H1 (cell line): ENCODE measurements around the gene DUSP2. TPM values are rescaled to one million over a fixed set of nuclear protein-coding genes. Genes with fewer than 3 reads are reported as not detected.

Source experiments
- CTCF ChIA-PET: fragments of 300-600 bp; sonication (Branson Sonifier 250); formaldehyde crosslinking; loops from one replicate; lab custom pipeline; 2021; ENCODE audit not compliant: partially characterized antibody; lab: Charles Lee
- POLR2A ChIA-PET: fragments of 300-600 bp; sonication (Branson Sonifier 250); formaldehyde crosslinking; loops from one replicate; lab custom pipeline; 2021; ENCODE audit warnings: inconsistent platforms; ENCODE audit not compliant: partially characterized antibody; lab: Charles Lee
- DNase-seq, 2 experiments: peaks; one replicate each; pipeline versions ENCODE4 v3.0.0 to v3.0.0-alpha.2; 2010 to 2022; ENCODE audit warnings: low spot score in 2 of 2, low read depth in 1 of 2, mixed read lengths in 1 of 2
- FAIRE-seq: peaks from 2 replicates; lab custom pipeline; 2011; peaks lifted over from hg19 to GRCh38; lab: Jason Lieb, UNC
- H2AFZ ChIP-seq: 2 replicates; pipeline ENCODE4 v1.8.1; 2012; ENCODE audit warnings: low read length, inconsistent platforms
- H2AK5ac ChIP-seq: 2 replicates; pipeline ENCODE4 v1.6.1; 2013; ENCODE audit warnings: low read depth, low read length
- H2BK120ac ChIP-seq: replicated peaks from 2 replicates; pipeline ENCODE3; 2013; ENCODE audit warnings: low read depth, low read length, inconsistent platforms
- H2BK12ac ChIP-seq: 2 replicates; pipeline ENCODE4 v1.6.1; 2013; ENCODE audit warnings: low read depth, low read length
- H2BK15ac ChIP-seq: 2 replicates; pipeline ENCODE4 v1.6.1; 2013; ENCODE audit warnings: low read length
- H2BK20ac ChIP-seq: 2 replicates; pipeline ENCODE4 v1.6.1; 2013; ENCODE audit warnings: low read length
- H2BK5ac ChIP-seq: 2 replicates; pipeline ENCODE4 v1.6.1; 2013; ENCODE audit warnings: low read depth, low read length
- H3K14ac ChIP-seq: 2 replicates; pipeline ENCODE4 v1.6.1; 2013; ENCODE audit warnings: inconsistent platforms; ENCODE audit not compliant: insufficient read length
- H3K18ac ChIP-seq: 2 replicates; pipeline ENCODE4 v1.6.1; 2013; ENCODE audit warnings: low read length; ENCODE audit errors: extremely low read depth
- H3K23ac ChIP-seq: 2 replicates; pipeline ENCODE4 v1.6.1; 2013; ENCODE audit warnings: inconsistent platforms; ENCODE audit not compliant: insufficient read length
- H3K23me2 ChIP-seq: 2 replicates; pipeline ENCODE4 v1.6.1; 2013; ENCODE audit warnings: low read depth, low read length
- H3K27ac ChIP-seq: 2 replicates; pipeline ENCODE4 v1.6.1; 2011; ENCODE audit warnings: low read depth, low read length, inconsistent platforms
- H3K27me3 ChIP-seq, 4 experiments: replicated peaks in 1 of 4; 1 replicate in 1 of 4; 2 replicates in 3 of 4; pipeline versions ENCODE4 v1.6.1 to v1.8.1; 2011 to 2013; ENCODE audit warnings: low read length in 3 of 4, mild to moderate bottlenecking in 3 of 4, inconsistent platforms in 2 of 4, mixed read lengths in 2 of 4, moderate library complexity in 1 of 4; ENCODE audit not compliant: control insufficient read depth in 3 of 4, insufficient read depth in 3 of 4; ENCODE audit errors: extremely low read depth in 1 of 4
- H3K36me3 ChIP-seq, 4 experiments: 2 replicates each; pipeline versions ENCODE4 v1.6.1 to v1.8.1; 2011 to 2013; ENCODE audit warnings: mild to moderate bottlenecking in 4 of 4, low read length in 3 of 4, moderate library complexity in 2 of 4, control low read depth in 1 of 4, inconsistent platforms in 1 of 4; ENCODE audit not compliant: insufficient read depth in 4 of 4, control insufficient read depth in 2 of 4
- H3K4ac ChIP-seq: replicated peaks from 2 replicates; pipeline ENCODE3; 2013; ENCODE audit warnings: low read length, low read depth, mixed read lengths, inconsistent platforms; ENCODE audit not compliant: insufficient read length
- H3K4me1 ChIP-seq, 4 experiments: replicated peaks in 1 of 4; 1 replicate in 1 of 4; 2 replicates in 3 of 4; pipeline versions ENCODE4 v1.6.1 to v1.8.1; 2011 to 2013; ENCODE audit warnings: low read length in 3 of 4, inconsistent platforms in 2 of 4, mixed read lengths in 1 of 4; ENCODE audit not compliant: insufficient read depth in 4 of 4, control insufficient read depth in 3 of 4
- H3K4me2 ChIP-seq, 2 experiments: 2 replicates each; pipeline versions ENCODE4 v1.6.1 to v1.8.1; 2011 to 2013; ENCODE audit warnings: low read depth in 2 of 2, low read length in 2 of 2, control low read depth in 1 of 2, inconsistent platforms in 1 of 2, mild to moderate bottlenecking in 1 of 2; ENCODE audit not compliant: insufficient read depth in 1 of 2
- H3K4me3 ChIP-seq, 4 experiments: fragments of 200-600, 300-600 bp in 1 of 4; sonication (generic), shearing (Covaris generic), sonication (Bioruptor Twin) in 1 of 4; 2 replicates each; pipeline versions ENCODE4 v1.5.1 to v1.8.1; 2011 to 2016; ENCODE audit warnings: low read length in 4 of 4, low read depth in 3 of 4, control low read depth in 2 of 4, inconsistent platforms in 2 of 4, mild to moderate bottlenecking in 2 of 4, mixed read lengths in 1 of 4, moderate library complexity in 1 of 4; ENCODE audit not compliant: insufficient read depth in 2 of 4; ENCODE audit errors: extremely low read depth in 1 of 4
- H3K56ac ChIP-seq: replicated peaks from 2 replicates; pipeline ENCODE3; 2013; ENCODE audit warnings: low read depth, mild to moderate bottlenecking, mixed read lengths, low read length, inconsistent platforms; ENCODE audit not compliant: insufficient read length
- H3K79me1 ChIP-seq: 2 replicates; pipeline ENCODE4 v1.6.1; 2013; ENCODE audit warnings: low read depth, low read length, control low read depth
- H3K79me2 ChIP-seq, 2 experiments: 2 replicates each; pipeline versions ENCODE4 v1.6.1 to v1.8.1; 2012 to 2013; ENCODE audit warnings: low read length in 2 of 2, mild to moderate bottlenecking in 2 of 2, inconsistent platforms in 1 of 2; ENCODE audit not compliant: insufficient read depth in 2 of 2, control insufficient read depth in 1 of 2
- H3K9ac ChIP-seq, 4 experiments: replicated peaks in 1 of 4; 1 replicate in 1 of 4; 2 replicates in 3 of 4; pipeline versions ENCODE4 v1.6.1 to v1.8.1; 2011 to 2013; ENCODE audit warnings: low read depth in 3 of 4, low read length in 3 of 4, control low read depth in 2 of 4, mild to moderate bottlenecking in 2 of 4, moderate library complexity in 2 of 4, inconsistent platforms in 1 of 4; ENCODE audit errors: extremely low read depth in 1 of 4
- H3K9me3 ChIP-seq, 2 experiments: 2 replicates each; pipeline versions ENCODE4 v1.6.1 to v1.8.1; 2012 to 2013; ENCODE audit warnings: mild to moderate bottlenecking in 2 of 2, moderate library complexity in 2 of 2, control low read depth in 1 of 2, inconsistent platforms in 1 of 2, low read depth in 1 of 2, low read length in 1 of 2, mixed read lengths in 1 of 2; ENCODE audit not compliant: insufficient read depth in 2 of 2
- H4K20me1 ChIP-seq, 2 experiments: replicated peaks in 1 of 2; 2 replicates each; pipeline versions ENCODE3 to v1.8.1; 2011 to 2013; ENCODE audit warnings: inconsistent platforms in 2 of 2, low read length in 2 of 2, mild to moderate bottlenecking in 1 of 2; ENCODE audit not compliant: insufficient read depth in 2 of 2, control insufficient read depth in 1 of 2
- H4K5ac ChIP-seq: 2 replicates; pipeline ENCODE4 v1.6.1; 2013; ENCODE audit warnings: low read length, low read depth, mixed read lengths, inconsistent platforms; ENCODE audit not compliant: insufficient read length
- H4K8ac ChIP-seq: 2 replicates; pipeline ENCODE4 v1.8.0; 2013; ENCODE audit warnings: mild to moderate bottlenecking, moderate library complexity, low read length, inconsistent platforms; ENCODE audit not compliant: insufficient read depth; ENCODE audit errors: extremely low read depth
- H4K91ac ChIP-seq: replicated peaks from 2 replicates; pipeline ENCODE3; 2013; ENCODE audit warnings: low read length, mixed read lengths, inconsistent platforms; ENCODE audit not compliant: insufficient read length
- RNF2 ChIP-seq: fragments of 200-900, 300-1000 bp; sonication (generic); IDR thresholded peaks from 2 replicates; pipeline ENCODE4 v1.7.1; 2016; ENCODE audit warnings: borderline replicate concordance, low read depth, mild to moderate bottlenecking, antibody characterized with exemption, low read length; ENCODE audit not compliant: poor library complexity, severe bottlenecking; ENCODE audit errors: missing control alignments
- WGBS, 2 experiments: shearing (Covaris generic) in 1 of 2; methylation state at CpG; one replicate each; pipeline versions ENCODE4 v1.1.6 to v1.1.7; 2013 to 2015; ENCODE audit warnings: low lambda C conversion rate in 2 of 2, mixed read lengths in 2 of 2, inconsistent platforms in 1 of 2, low coverage in 1 of 2, missing lambda C conversion rate in 1 of 2; ENCODE audit not compliant: insufficient replicate concordance in 2 of 2, insufficient coverage in 1 of 2, insufficient read length in 1 of 2; ENCODE audit errors: extremely low coverage in 1 of 2, missing lambda C conversion rate in 1 of 2; 5-methylcytosine and 5-hydroxymethylcytosine counted together
- long read RNA-seq, 2 experiments: library from RNA in 1 of 2; library from capped mRNA in 1 of 2; stranded (forward); transcript quantifications; one replicate each; pipeline ENCODE4 v2.0.0, GENCODE V29; 2021; ENCODE audit warnings: inconsistent platforms in 1 of 2
- polyA minus RNA-seq, 3 experiments: library from RNA; depleted of rRNA, polyadenylated mRNA; stranded (reverse); fragments of >200 nt; gene quantifications; 1 replicate in 2 of 3; 2 replicates in 1 of 3; pipeline ENCODE4 v1.2.3, GENCODE V29; 2011
- polyA plus RNA-seq, 7 experiments: library from polyadenylated mRNA; depleted of rRNA in 3 of 7; stranded (reverse) in 5 of 7; unstranded in 2 of 7; fragments of >200 nt in 5 of 7; fragments of 200-250 nt in 2 of 7; gene quantifications; 1 replicate in 5 of 7; 2 replicates in 1 of 7; 4 replicates in 1 of 7; pipeline versions ENCODE4 v1.2.1 to v1.2.3, GENCODE V29; 2011 to 2013; ENCODE audit warnings: missing spikeins in 2 of 7, mixed read lengths in 2 of 7
- total RNA-seq: library from RNA; stranded (reverse); fragmentation: NEBNext Ultra II Directional; extraction: Animal tissue kit (Norgen Biotek cat#: 25700); gene quantifications from 2 replicates; pipeline ENCODE4 v1.2.1, GENCODE V29; 2021
- TF ChIP-seq, protein P1 (sequence below), 3 experiments: IDR thresholded peaks; 1 replicate in 2 of 3; 2 replicates in 1 of 3; pipeline versions ENCODE4 v1.5.1 to v1.6.1; 2011; ENCODE audit warnings: low read length in 3 of 3, mild to moderate bottlenecking in 3 of 3, inconsistent platforms in 2 of 3, low read depth in 1 of 3, moderate library complexity in 1 of 3; ENCODE audit not compliant: insufficient read depth in 1 of 3; ENCODE audit errors: control extremely low read depth in 1 of 3

The DUSP2 gene, protein sequence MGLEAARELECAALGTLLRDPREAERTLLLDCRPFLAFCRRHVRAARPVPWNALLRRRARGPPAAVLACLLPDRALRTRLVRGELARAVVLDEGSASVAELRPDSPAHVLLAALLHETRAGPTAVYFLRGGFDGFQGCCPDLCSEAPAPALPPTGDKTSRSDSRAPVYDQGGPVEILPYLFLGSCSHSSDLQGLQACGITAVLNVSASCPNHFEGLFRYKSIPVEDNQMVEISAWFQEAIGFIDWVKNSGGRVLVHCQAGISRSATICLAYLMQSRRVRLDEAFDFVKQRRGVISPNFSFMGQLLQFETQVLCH
- total RNA-seq (8.7 and 10.1 TPM in 2 replicates), polyA plus RNA-seq (2011; rRNA removed) (10.4 and 11.7 TPM in 2 replicates), polyA minus RNA-seq (2011; rRNA and poly(A)+ RNA removed) (5.5 and 5.9 TPM in 2 replicates)
- 8.4 TPM for polyA plus RNA-seq (2011; cell fraction: cytosol; rRNA removed)
- polyA plus RNA-seq (2011; cell fraction: nucleus; rRNA removed), result 21.7 TPM
- 5.9 to 8.2 TPM (median 7.6 TPM) in 4 replicates for polyA plus RNA-seq (2012, experiment 1 of 2)
- 9.0 TPM for polyA plus RNA-seq (2012, experiment 2 of 2)
- polyA plus RNA-seq (2013, experiment 1 of 2), result 3.6 TPM
- 3.2 TPM for polyA plus RNA-seq (2013, experiment 2 of 2)
- polyA minus RNA-seq (2011; cell fraction: cytosol; rRNA and poly(A)+ RNA removed), result 5.7 TPM
- polyA minus RNA-seq (2011; cell fraction: nucleus; rRNA and poly(A)+ RNA removed), result 26.8 TPM
- long read RNA-seq, experiment 1, transcript DUSP2-201 (4 exons, 1,688 nt), result major isoform, 13 of 20 reads
- long read RNA-seq, experiment 1, partial matches to known transcripts, result 2 of 20 reads
- long read RNA-seq, experiment 1, other reads (novel, unspliced or antisense), result 2 of 20 reads
- long read RNA-seq, experiment 2, result 0 reads

DNA sequence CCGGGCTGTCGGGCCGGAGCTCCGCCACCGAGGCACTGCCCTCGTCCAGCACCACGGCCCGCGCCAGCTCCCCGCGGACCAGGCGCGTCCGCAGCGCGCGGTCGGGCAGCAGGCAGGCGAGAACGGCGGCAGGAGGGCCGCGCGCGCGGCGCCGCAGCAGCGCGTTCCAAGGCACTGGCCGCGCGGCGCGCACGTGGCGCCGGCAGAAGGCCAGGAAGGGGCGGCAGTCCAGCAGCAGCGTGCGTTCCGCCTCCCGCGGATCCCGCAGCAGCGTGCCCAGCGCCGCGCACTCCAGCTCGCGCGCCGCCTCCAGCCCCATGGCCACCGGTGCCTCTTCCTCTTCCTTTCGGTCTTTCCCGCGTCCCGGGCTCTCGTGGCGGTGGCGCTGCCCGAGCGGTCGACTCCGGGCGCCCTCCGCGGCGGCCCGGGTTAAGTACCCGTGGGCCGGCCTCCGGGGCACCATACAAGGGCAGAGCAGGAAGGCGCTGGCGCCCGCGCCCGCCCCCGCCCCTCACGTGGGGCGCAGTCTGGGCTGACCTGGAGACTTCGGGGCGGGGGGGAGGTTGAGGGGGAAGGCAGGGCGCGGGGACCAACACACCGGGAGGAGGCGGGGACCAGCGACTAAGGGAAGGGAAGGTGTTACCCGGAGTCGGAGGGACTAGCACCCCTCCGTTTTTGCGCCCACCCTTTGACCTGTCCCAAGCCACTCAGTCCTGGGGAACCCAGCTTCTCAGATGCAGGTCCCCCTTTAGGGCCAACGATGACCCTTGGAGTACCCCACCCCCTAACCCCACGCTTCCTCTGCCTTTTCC is at the start of gene DUSP2:
TSS of gene DUSP2 (minus strand) at position 405 of the 812 bp plus-strand sequence. CDS start at position 319, 86 bp downstream.
- Histone ChIP-seq H2BK5ac (peak within 1 kb of the TSS; percentile 44; the same call in 1 of the 2 replicates), H4K5ac (no peak within 1 kb of the TSS), H3K9me3 (no peaks in the 10 kb centered on the region), H2BK12ac (peak within 1 kb of the TSS; percentile 92; the same call in 1 of the 2 replicates), H3K14ac (no peak within 1 kb of the TSS), H2BK20ac (peak within 1 kb of the TSS; percentile 72; the same call in 1 of the 2 replicates), H3K4me2 (peak within 1 kb of the TSS; percentile 66 to 89), H3K27ac (no peak within 1 kb of the TSS), H3K4ac (peak within 1 kb of the TSS; percentile 83), H2AK5ac (no peak within 1 kb of the TSS), H3K18ac (peak within 1 kb of the TSS; percentile 87), H2BK15ac (peak within 1 kb of the TSS; percentile 90; the same call in 1 of the 2 replicates), H4K91ac (peak within 1 kb of the TSS; percentile 73), H3K36me3 (no peaks in the 10 kb centered on the region), H2BK120ac (no peak within 1 kb of the TSS), H3K27me3 (peaks cover 4 to 30% (median 20%) of the 10 kb centered on the region in 4 experiments; a peak in 6 of 7 replicates), H4K20me1 (no peaks in the 10 kb centered on the region), H3K79me2 (no peaks in the 10 kb centered on the region), H3K56ac (peak within 1 kb of the TSS; percentile 16), H3K23me2 (peaks cover 7% of the 10 kb centered on the region), H3K79me1 (no peaks in the 10 kb centered on the region), H3K23ac (no peak within 1 kb of the TSS), H2AFZ (no peak within 1 kb of the TSS; the same call in 1 of the 2 replicates), H4K8ac (peak within 1 kb of the TSS; percentile 95), H3K4me3 (peak within 1 kb of the TSS; percentile 38 to 69 (median 41)), H3K9ac (peak within 1 kb of the TSS; percentile 30 to 88 (median 54); a peak in 5 of 7 replicates), H3K4me1 (peaks cover 0 to 42% (median 30%) of the 10 kb centered on the region in 4 experiments; a peak in 6 of 7 replicates)
- 6% methylated on average over 27 of the region's 94 CpGs; no CpG with 5 or more reads in 1 of the 2 experiments for WGBS, 2 experiments
- ChIA-PET POLR2A (interaction anchor here (1.0 to 2.0 kb wide), 9 partner anchors 10 to 63 kb away, joined by 3 to 6 read pairs (median 3); partner anchors contain the start of genes ADRA2B and STARD7), CTCF (interaction anchor here (0.8 to 13.4 kb wide), 4 partner anchors 28 to 115 kb away, joined by 3 to 155 read pairs (median 5); no protein-coding TSS in a partner anchor)
- peak in 1 of 2 experiments; percentile 81 for DNase-seq
- no peak for FAIRE-seq
- TF ChIP-seq, protein P1, sequence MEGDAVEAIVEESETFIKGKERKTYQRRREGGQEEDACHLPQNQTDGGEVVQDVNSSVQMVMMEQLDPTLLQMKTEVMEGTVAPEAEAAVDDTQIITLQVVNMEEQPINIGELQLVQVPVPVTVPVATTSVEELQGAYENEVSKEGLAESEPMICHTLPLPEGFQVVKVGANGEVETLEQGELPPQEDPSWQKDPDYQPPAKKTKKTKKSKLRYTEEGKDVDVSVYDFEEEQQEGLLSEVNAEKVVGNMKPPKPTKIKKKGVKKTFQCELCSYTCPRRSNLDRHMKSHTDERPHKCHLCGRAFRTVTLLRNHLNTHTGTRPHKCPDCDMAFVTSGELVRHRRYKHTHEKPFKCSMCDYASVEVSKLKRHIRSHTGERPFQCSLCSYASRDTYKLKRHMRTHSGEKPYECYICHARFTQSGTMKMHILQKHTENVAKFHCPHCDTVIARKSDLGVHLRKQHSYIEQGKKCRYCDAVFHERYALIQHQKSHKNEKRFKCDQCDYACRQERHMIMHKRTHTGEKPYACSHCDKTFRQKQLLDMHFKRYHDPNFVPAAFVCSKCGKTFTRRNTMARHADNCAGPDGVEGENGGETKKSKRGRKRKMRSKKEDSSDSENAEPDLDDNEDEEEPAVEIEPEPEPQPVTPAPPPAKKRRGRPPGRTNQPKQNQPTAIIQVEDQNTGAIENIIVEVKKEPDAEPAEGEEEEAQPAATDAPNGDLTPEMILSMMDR (IDR thresholded peaks at IDR 0.05; ENCODE audit: control extremely low read depth in 1 of 3, insufficient read depth in 1 of 3, low read depth in 1 of 3, low read length in 3 of 3), result peak in 1 of 3 experiments; percentile 1; a peak in 1 of 4 replicates
- peak; percentile 59 for TF ChIP-seq RNF2
